C1 segment of cervical spinal cord (tissue), 14 donors: Measurements from ENCODE around the gene CAMTA1.

Experiments used
- DNase-seq, 14 donors: peaks; one replicate each; lab custom pipeline; 2025; lab: John Stamatoyannopoulos, UW

CAMTA1 gene

GRCh38 chr1:7076117-7076516 is 290.9 kb downstream of the CAMTA1 start:
- no peak for DNase-seq

GRCh38 chr1:7076572-7076971 is 291.3 kb downstream of the CAMTA1 start:
- DNase-seq: no peak

- DNase-seq: no peak
Measured at GRCh38 chr1:7077136-7077535, 291.9 kb downstream of the CAMTA1 start.

- DNase-seq: no peak
Measured at GRCh38 chr1:7077970-7078369, 292.7 kb downstream of the CAMTA1 start.

- no peak for DNase-seq
Measured at GRCh38 chr1:7079637-7080036, 294.4 kb downstream of the CAMTA1 start.

- no peak for DNase-seq
Measured at GRCh38 chr1:7084232-7084894, 299.1 kb downstream of the CAMTA1 start.

- DNase-seq: no peak
Measured at GRCh38 chr1:7085521-7085920, 300.3 kb downstream of the CAMTA1 start.

- no peak for DNase-seq
Measured at GRCh38 chr1:7086106-7086505, 300.9 kb downstream of the CAMTA1 start.

GRCh38 chr1:7087888-7088287 is 302.6 kb downstream of the CAMTA1 start:
- DNase-seq: no peak

- DNase-seq: no peak
Measured at GRCh38 chr1:7089497-7089896, 304.2 kb downstream of the CAMTA1 start.

GRCh38 chr1:7093297-7093696 is 308.0 kb downstream of the CAMTA1 start:
- no peak for DNase-seq

GRCh38 chr1:7094086-7094485 is 308.8 kb downstream of the CAMTA1 start:
- no peak for DNase-seq

- DNase-seq: no peak
Measured at GRCh38 chr1:7094509-7094908, 309.3 kb downstream of the CAMTA1 start.

GRCh38 chr1:7095343-7095964 is 310.2 kb downstream of the CAMTA1 start:
- DNase-seq: no peak

GRCh38 chr1:7097938-7098592 is 312.8 kb downstream of the CAMTA1 start:
- no peak for DNase-seq

GRCh38 chr1:7098641-7099040 is 313.4 kb downstream of the CAMTA1 start:
- no peak for DNase-seq

- no peak for DNase-seq
Measured at GRCh38 chr1:7100479-7100878, 315.2 kb downstream of the CAMTA1 start.

- no peak for DNase-seq
Measured at GRCh38 chr1:7101187-7101586, 315.9 kb downstream of the CAMTA1 start.

- no peak for DNase-seq
Measured at GRCh38 chr1:7103361-7103782, 318.1 kb downstream of the CAMTA1 start.

GRCh38 chr1:7103874-7104273 is 318.6 kb downstream of the CAMTA1 start:
- no peak for DNase-seq

- DNase-seq: no peak
Measured at GRCh38 chr1:7104339-7104738, 319.1 kb downstream of the CAMTA1 start.

GRCh38 chr1:7105269-7105668 is 320.0 kb downstream of the CAMTA1 start:
- no peak for DNase-seq
